HG02970 (cell line): ENCODE results near the gene RNASEH2C.
"Not testable (repeated sequence)": the region's sequence is repeated elsewhere in the genome, so short reads cannot be mapped to it uniquely, and the experiment has no call there.

ENCODE experiments used
- ATAC-seq: cut with Tn5 transposase; IDR thresholded peaks from one replicate; pipeline ENCODE4 v1.9.1; 2021; ENCODE audit warnings: mild to moderate bottlenecking, moderate library complexity, moderate number of reproducible peaks; ENCODE audit not compliant: unreplicated experiment, low FRiP score

Gene RNASEH2C

DNA sequence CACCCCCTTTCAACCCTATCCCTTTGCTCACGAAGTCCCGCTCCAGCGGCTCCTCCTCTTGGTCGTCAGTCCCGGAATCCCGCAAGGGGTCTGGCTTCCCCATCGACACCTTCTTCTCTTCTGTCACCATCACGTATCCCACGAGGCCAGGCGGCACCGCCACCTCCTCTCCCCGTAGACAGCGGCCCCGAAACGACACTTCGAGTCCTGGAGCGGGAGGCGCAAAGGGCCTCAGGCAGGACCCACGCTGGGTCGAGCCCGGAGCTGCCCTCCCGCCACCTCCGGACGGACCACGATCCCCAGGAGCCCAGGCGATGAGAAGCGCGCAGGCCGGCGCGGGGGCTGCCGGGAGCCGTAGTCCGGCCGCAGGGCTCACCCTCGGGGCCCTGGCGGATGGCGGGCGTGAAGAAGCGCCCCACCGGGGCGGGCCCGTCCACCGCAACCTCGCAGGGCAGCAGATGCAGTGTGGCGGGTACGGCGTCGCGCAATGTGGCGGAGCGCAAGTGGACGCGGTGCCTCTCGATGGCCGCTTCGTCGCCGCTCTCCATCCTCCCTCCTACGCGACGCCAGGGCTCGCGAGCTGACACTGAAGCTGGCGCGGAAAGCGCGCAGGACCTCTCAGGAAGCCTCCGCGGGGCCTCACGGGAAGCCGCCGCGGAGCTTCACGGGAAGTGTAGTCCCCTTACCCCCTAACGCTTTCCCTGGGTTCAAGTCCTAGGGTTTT lies at the start of gene RNASEH2C:
RNASEH2C (minus strand) TSS at position 588 of the 724 bp plus-strand sequence; CDS start at position 548, 40 bp downstream.
- ATAC-seq: peak; percentile 67

DNA sequence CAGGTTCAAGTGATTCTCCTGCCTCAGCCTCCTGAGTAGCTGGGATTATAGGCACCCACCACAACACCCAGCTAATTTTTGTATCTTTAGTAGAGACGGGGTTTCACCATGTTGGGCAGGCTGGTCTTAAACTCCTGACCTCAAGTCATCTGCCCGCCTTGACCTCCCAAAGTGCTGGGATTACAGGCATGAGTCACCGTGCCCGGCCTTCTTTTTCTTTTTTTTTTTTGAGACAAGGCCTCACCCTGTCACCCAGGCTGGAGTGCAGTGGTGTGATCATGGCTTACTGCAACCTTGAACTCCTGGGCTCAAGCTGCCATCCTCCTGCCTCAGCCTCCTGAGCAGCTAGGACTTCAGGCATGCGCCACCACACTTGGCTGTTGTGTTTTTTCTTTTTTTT lies 47.2 kb upstream of the RNASEH2C start:
- ATAC-seq: not testable (repeated sequence)

DNA sequence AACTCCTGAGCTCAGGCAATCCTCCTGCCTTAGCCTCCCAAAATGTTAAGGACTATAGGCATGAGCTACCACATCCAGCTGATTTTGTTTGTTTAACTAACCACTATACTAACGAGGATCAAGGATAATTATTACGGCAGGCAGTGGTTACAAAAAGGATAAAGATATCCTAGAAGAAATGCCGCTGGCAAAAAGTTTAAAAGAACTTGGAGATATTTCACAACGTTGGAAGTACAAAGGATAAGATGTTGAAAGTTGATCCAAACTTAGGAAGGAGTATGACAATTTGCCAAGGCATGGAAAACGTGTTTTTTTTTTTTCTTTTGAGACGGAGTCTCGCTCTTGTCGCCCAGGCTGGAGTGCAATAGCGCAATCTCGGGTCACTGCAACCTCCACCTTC lies 46.8 kb upstream of the RNASEH2C start:
- no peak for ATAC-seq

DNA sequence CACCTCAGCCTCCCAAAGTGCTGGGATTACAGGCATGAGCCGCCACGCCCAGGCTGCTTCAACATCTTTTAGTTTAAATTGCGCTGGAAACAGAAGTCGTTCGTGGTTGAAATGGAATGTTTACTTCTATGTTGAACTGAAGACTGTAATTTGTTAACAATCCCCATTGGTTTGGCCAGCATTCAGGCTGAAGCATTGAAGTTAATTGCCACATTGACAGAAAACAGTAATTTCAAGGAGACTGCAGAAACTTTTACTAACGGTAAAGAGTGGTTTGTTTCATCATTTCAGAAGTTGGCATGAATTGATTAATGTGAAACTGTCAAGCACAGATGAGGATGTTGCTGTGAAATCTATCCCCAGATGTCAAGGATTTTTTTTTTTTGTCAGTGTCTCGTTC lies 45.9 kb upstream of the RNASEH2C start:
- ATAC-seq: no peak

DNA sequence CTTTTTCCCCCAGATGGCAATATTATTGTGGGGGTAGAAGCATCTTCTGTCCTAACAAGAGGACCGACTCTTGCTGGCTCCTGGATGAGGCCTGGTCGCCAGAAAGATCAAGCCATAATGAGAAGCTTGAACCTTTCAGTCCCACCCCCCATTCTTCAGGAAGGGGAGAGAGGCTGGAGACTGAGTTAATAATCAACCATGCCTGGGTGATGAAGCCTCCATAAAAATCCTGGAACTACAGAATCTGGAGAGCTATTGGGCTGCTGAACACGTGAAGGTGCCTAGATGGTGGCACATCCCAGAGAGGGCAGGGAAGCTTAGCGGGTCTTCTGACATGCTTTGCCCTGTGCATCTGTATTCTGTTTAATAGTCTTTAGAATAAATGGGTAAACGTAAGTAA lies 43.8 kb upstream of the RNASEH2C start:
- ATAC-seq: no peak

DNA sequence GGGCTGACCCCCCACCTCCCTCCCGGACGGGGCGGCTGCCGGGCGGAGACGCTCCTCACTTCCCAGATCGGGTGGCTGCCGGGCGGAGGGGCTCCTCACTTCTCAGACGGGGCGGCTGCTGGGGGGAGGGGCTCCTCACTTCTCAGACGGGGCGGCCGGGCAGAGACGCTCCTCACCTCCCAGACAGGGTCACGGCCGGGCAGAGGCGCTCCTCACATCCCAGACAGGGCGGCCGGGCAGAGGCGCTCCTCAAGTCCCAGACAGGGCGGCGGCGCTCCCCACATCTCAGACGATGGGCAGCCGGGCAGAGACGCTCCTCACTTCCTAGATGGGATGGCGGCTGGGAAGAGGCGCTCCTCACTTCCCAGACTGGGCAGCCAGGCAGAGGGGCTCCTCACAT lies 42.2 kb upstream of the RNASEH2C start:
- not testable (repeated sequence) for ATAC-seq

DNA sequence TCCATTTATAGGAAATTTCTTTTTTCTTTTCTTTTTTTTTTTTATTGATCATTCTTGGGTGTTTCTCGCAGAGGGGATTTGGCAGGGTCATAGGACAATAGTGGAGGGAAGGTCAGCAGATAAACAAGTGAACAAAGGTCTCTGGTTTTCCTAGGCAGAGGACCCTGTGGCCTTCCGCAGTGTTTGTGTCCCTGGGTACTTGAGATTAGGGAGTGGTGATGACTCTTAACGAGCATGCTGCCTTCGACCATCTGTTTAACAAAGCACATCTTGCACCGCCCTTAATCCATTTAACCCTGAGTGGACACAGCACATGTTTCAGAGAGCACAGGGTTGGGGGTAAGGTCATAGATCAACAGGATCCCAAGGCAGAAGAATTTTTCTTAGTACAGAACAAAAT lies 41.6 kb upstream of the RNASEH2C start:
- not testable (repeated sequence) for ATAC-seq

DNA sequence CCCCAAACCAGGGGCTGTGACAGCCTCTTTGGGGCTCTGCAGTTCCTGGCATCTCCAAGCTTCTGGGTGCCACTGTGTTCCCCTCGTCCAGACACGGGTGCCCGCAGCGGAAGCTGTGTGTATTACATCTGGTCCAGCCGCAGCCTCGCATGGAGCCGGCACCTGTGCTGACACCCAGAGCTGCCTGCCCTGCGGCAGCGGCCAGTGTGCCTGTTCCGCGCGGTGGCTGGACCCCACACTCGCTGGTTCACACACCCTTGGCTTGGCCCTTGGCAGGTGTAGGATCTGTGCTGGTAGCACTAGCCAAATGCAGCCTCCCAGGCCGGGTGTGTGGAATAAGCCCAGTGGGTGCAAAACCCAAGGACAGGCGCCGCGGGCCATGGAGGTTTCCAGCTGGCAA lies 24.5 kb upstream of the RNASEH2C start:
- no peak for ATAC-seq

DNA sequence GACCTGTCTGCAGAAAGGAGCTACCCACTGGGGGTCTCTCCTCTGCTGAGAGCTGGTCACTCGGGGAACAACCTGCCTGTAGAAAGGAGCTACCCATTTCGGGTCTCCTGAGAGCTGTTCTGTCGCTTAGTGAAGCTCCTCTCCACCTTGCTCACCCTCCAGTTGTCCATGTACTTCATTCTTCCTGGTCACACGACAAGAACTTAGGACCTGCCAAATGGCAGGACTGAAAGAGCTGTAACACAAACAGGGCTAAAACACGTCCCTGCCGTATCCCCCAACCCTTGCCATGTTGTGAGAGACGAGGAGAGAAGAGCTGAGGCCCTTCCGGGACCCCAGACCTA lies 24.1 kb upstream of the RNASEH2C start:
- no peak for ATAC-seq

DNA sequence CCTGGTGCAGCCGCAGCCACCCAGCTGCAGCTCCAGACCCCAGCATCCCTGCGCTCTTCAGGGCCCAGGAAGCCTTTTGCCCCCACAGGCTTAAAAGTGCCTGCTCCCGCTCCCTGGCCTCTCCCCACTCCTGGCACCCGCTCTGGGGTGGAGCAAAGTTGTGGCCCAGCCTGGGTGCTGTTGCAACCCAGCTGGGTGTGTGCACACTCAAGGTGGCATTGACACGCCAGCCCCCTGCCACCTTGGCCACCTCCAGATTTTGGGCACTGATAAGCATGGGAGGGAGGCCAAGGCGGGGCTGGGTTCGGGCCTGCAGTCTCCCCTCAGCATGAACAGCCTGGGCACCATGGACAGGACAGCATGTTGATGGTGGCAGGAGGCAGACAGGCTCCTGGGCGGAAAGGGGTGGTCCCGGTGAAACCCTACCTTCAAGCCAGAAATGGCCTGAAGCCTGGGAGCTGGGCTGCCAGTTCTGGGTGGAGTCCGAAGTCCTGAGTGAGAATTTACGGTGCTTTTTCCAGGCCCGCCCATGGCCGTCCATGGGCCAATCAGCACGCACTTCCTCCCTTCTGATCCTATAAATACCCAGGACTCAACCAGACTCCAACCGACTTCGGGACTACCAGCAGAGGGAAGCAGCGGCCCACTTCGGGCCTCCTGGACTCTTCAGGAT lies 23.6 kb upstream of the RNASEH2C start:
- ATAC-seq: no peak

DNA sequence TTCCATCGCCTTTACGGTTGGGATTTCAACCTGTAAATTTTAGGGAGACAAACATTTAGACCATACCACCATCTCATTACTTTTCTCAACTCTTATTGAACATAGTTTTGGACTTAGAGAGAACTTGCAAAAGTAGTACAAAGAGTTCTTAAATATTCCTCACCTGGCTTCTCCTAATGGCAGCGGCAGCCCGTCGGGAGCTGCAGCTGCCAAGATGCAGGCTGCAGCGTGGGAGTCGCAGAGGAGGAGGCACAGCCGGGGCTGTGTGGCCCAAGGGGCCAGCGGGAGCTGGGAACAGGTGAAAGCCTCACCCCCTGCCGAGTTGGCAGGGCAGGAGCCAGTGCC lies 23.1 kb upstream of the RNASEH2C start:
- no peak for ATAC-seq

DNA sequence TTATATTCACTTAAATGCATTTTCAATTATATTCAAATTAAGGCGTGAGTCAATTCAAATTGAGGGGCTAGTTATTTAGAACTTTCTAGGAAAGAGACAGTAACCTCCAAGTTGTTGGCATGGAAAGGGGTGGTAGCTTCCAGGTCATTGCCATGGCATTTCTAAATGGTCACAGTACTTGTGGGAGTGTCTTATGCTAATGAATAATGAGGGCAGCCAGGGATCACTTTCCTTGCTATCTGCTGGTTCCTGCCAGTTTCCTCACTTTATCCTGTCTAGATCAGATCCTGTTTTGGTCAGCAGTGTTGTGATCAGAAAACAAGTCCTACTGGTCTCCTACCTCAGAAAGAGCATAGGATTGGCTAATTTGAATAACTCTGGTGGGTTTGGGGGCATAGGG lies 21.8 kb upstream of the RNASEH2C start:
- no peak for ATAC-seq

DNA sequence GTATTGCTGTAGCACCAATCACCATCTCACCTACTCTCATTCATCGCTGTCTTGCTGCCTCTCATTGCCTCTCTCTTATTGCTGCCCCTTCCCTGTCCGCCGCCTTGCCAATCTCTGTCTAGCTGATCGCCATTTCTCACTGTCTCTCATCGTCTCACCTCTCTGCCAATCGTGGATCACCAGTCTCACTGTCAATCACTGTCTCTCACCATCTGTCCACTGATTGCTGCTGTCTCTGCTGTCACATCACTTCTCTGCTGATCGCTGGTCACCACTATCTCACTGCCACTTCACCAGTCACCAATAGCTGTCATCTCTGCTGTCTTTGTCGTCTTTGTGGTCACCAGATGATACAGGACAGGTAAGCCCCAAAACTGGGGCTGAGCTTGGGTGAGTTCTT lies 20.6 kb upstream of the RNASEH2C start:
- ATAC-seq: no peak

DNA sequence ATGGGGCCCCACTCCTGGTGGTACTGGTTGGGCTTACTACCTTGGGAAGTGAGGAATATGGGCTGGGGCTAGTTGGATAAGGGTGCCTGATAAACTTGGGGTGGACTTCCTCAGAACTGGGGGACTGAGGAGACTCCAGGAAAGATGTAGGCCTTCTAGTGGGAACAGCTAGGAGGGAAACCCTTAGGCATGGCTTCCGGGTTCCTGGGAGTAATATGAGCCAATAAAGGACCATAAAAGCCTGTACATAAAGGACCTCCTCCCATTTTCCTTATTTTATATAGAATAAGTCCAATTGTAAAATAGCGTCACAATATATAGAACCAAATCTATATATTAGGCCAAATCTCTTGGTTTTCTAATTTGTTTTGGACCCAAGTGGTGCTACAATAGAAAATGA lies 18.4 kb upstream of the RNASEH2C start:
- no peak for ATAC-seq

DNA sequence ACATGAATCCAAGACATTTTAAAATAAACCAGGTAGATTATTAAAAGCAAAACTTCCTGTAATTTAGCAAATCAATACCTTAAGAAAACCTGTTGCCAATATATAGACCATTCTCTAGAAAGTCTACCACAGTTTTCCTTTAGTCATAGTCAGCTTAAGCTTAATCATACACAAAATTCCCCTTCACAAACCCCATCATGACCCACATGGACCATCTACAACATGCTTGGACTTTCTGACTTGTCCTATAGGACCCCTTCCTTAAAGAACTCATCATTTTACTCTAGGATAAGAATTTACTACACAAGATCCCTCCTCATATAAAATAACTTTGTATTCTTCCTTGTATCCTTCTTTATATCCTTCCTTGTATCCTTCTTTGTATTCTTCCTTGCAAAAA lies 16.2 kb upstream of the RNASEH2C start:
- no peak for ATAC-seq

DNA sequence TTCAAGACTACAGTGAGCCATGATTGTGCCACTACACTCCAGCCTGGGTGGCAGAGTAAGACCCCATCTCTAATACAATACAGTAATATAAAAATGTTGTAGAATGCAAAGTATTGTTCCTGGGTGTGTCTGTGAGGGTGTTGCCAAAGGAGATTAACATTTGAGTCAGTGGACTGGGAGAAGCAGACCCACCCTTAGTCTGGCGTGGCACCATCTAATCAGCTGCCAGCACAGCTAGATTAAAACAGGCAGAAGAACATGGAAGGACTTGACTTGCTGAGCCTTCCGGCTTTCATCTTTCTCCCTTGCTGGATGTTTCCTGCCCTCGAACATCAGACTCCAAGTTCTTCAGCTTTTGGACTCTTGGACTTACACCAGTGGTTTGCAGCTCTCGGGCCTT lies 14.5 kb upstream of the RNASEH2C start:
- ATAC-seq: not testable (repeated sequence)

DNA sequence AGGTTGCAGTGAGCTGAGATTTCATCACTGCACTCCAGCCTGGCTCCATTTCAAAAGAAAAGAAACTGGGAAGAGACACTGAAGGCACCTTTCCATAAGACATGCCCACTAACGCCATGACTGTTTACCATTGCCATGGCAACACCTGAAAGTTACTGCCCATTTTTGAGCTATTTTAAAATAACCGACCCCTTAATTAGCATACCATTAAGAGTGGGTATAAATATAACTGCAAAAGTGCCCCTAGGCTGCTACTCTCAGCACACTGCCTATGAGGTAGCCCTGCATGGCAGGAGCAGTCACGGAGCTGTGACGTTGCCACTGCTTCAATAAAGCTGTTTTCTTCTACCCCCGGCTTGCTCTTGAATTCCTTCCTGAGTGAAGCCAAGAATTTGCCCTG lies 9.9 kb upstream of the RNASEH2C start:
- ATAC-seq: no peak

DNA sequence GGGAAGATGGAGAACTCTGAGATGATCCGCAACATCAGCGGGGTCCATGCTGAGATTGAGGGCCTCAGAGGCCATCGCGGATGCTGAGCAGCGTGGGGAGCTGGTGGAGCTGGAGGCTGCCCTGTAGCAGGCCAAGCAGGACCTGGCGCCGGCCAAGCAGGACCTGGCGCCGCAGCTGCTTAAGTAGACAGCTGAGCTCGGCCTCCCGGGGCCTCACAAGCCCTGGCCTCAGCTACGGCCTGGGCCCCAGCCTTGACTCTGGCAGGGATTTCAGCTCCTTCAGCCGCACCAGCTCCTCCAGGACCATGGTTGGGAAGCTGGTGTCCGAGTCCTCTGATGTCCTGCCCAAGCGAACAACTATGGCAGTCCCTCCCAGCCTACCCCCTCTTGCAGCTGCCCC lies 7.3 kb upstream of the RNASEH2C start:
- no peak for ATAC-seq

DNA sequence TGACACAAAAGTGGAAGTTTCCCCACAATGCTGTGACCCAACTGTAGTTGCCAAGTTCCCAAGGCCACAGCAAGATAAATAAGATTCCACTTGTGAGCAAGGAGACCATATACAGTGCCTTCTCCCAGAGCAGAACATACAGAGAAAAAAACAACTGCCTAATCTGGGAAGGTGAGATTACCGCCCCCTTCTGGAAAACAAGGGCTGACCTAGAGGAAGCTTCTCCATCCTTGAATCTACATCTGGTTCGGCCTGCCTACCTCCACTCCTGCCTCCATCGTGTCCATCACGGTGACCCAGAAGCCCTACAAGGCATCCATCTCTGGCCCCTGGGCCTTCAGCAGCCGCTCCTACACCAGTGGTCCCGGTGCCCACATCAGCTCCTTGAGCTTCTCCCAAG lies 6.1 kb upstream of the RNASEH2C start:
- no peak for ATAC-seq

DNA sequence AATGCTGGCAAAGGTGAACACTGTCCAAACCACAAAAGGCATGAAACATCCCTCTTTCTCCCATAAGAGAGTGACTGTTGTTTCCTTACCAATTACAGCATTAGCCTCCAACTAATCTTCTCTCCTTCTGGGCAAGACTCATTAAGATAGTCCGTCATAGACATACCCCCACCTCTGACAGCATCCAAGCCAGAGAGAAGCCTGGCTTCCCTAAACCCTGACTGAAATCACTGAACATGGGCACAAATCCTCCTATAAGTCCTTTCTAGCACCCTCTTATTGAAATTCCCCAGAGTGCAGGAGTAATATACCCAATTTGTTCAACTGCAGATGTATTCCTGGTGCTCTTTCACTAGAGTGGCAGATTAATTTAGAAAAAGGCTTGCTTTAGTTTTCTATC lies 1.7 kb upstream of the RNASEH2C start:
- no peak for ATAC-seq

DNA sequence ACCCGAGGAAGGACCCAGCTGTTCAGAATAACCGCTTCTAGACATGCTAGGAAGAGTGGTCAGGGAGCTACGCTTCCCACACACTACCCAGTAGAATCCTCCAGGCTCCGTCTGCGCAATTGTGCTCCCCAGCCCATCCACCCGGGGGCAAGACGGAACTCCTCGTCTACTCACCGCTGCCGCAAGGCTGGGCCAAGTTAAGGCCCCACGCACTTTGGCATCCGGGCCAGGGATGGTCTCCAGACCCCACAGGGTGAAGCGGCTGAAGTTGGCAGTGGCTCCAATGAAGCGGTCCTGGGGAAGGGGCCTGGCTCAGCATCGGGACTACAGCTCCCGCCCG lies 757 bp downstream of the RNASEH2C start:
- peak; percentile 7 for ATAC-seq

DNA sequence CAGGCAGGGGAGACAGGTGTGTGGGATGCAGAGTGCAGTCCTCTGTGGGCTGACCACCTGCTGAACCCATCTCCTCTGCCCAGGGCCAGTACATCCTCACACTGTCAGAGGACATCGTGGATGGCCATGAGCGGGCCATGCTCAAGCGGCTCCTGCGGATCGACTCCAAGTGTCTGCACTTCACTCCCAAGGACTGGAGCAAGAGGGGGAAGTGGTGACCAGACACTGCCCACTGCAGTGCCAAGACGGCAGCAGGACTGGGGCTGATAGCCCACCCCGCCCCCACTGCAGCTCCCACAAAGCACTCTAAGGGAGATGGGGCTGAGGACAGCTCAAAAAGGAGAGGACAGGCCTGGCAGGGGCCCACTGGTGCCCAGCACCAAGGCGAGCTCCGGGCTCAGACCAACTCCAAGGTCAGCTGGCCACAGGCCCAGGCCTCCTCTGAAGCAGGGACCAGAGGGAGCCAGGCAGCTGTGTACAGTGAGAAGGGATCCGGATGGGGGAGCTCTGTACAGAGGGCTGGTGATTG lies 1.6 kb downstream of the RNASEH2C start:
- no peak for ATAC-seq
